CD8-positive, alpha-beta memory T cell (primary cell): Measurements from ENCODE around the gene ZNF593OS. TPM values are rescaled to one million over a fixed set of nuclear protein-coding genes. Genes with fewer than 3 reads are reported as not detected.

Experiments
- CTCF ChIA-PET: fragments of 350-600 bp; sonication (Branson Sonifier 250); formaldehyde crosslinking; loops from one replicate; lab custom pipeline; 2021; ENCODE audit warnings: antibody characterized with exemption; lab: Charles Lee
- POLR2A ChIA-PET: fragments of 350-600 bp; sonication (Branson Sonifier 250); formaldehyde crosslinking; loops from one replicate; lab custom pipeline; 2021; ENCODE audit warnings: antibody characterized with exemption; lab: Charles Lee
- DNase-seq, 5 donors: peaks; one replicate each; pipeline versions ENCODE4 v3.0.0 to v3.0.0-alpha.2; 2020 to 2022; ENCODE audit warnings: mixed read lengths in 1 of 5
- H3K27ac ChIP-seq: one replicate; pipeline ENCODE4 v1.7.0; 2013; ENCODE audit warnings: low read depth, mild to moderate bottlenecking, low read length, moderate library complexity
- H3K27me3 ChIP-seq: 2 replicates; pipeline ENCODE4 v1.7.0; 2013; ENCODE audit warnings: low read length, mild to moderate bottlenecking; ENCODE audit not compliant: insufficient read depth, poor library complexity, severe bottlenecking
- H3K36me3 ChIP-seq: 2 replicates; pipeline ENCODE4 v1.7.0; 2013; ENCODE audit warnings: mild to moderate bottlenecking, low read length, moderate library complexity; ENCODE audit not compliant: insufficient read depth
- H3K4me1 ChIP-seq: 2 replicates; pipeline ENCODE4 v1.7.0; 2013; ENCODE audit warnings: mild to moderate bottlenecking, low read length, moderate library complexity; ENCODE audit not compliant: insufficient read depth
- H3K4me3 ChIP-seq: 2 replicates; pipeline ENCODE4 v1.7.0; 2013; ENCODE audit warnings: mild to moderate bottlenecking, low read length
- H3K9me3 ChIP-seq: 2 replicates; pipeline ENCODE4 v1.7.0; 2013; ENCODE audit warnings: mild to moderate bottlenecking, low read length
- H3K27ac Mint-ChIP-seq, 8 donors: one replicate each; pipeline ENCODE4 v1.8.0; 2020 to 2021; ENCODE audit warnings: mixed read lengths in 8 of 8, mild to moderate bottlenecking in 6 of 8, inconsistent platforms in 3 of 8, moderate library complexity in 3 of 8
- H3K27me3 Mint-ChIP-seq, 2 donors: one replicate each; pipeline ENCODE4 v1.8.0; 2020 to 2021; ENCODE audit warnings: mixed read lengths in 2 of 2, mild to moderate bottlenecking in 1 of 2, moderate library complexity in 1 of 2
- H3K36me3 Mint-ChIP-seq, 3 donors: one replicate each; pipeline ENCODE4 v1.8.0; 2020 to 2021; ENCODE audit warnings: mixed read lengths in 3 of 3, inconsistent platforms in 1 of 3, mild to moderate bottlenecking in 1 of 3
- H3K4me1 Mint-ChIP-seq, 3 donors: one replicate each; pipeline ENCODE4 v1.8.0; 2020 to 2021; ENCODE audit warnings: mixed read lengths in 3 of 3, inconsistent platforms in 1 of 3, mild to moderate bottlenecking in 1 of 3
- H3K4me3 Mint-ChIP-seq, 7 donors: one replicate each; pipeline ENCODE4 v1.8.0; 2020 to 2021; ENCODE audit warnings: mixed read lengths in 7 of 7, mild to moderate bottlenecking in 6 of 7, moderate library complexity in 4 of 7, inconsistent platforms in 2 of 7
- H3K9me3 Mint-ChIP-seq, 5 donors: one replicate each; pipeline ENCODE4 v1.8.0; 2020 to 2022; ENCODE audit warnings: mixed read lengths in 5 of 5, mild to moderate bottlenecking in 3 of 5, moderate library complexity in 2 of 5, inconsistent platforms in 1 of 5
- polyA plus RNA-seq: library from polyadenylated mRNA; unstranded; fragments of 300-500 nt; fragmentation: Illumina TruSeq; gene quantifications from one replicate; pipeline ENCODE4 v1.2.3, GENCODE V29; 2021
- total RNA-seq, 2 experiments: library from RNA; stranded (reverse); gene quantifications; one replicate each; pipeline ENCODE4 v1.2.3, GENCODE V29; 2021

Gene ZNF593OS
- total RNA-seq = not detected
- 0.85 TPM for polyA plus RNA-seq

DNA sequence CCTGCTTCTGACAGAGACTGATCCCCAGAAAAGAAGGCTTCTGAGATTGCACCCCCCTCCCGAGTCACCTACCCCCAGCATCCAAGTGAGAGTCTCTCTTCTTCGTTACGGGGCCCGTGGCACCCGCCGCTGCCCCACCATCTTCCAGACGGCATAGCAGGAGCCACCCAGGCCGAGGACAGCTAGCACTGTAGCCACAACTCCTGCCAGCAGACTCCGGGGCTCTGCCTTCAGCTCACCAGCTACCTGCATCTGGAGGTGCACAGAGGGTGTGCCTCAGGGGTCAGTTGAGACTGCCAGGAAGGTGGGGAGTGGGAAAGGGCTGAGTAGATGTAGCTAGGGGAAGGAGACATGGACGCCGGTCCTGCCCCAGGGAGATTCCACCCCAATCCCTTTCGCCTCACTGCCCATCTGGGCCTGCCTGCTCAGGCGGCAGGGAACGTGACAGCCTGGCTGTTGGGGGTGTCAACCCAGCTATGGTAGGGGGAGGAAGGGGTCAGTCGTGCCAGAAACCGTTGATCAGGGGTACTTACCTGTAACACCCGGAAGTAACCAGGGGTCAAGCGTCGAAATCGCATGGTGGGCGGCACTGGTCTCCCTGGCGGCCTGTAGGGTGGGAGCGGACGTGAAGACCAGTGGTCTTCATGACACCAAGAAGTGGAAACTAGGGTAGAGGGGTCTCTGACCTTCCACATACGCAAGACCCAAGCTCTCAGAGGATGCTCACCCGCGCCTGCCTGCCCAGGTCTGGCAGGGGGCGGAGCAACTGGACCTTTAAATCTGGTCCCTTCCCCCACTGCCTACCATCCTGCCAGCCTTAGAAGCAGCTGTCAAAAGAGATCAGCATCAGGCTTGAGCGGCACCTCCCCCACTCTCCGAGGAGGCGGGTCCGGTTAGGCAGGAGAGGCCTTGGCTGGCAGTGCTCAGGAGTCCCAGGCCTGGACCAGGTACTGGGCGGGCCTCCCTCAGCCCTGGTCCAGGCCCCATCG lies at the start of gene ZNF593OS:
TSS of gene ZNF593OS (minus strand) at position 749 of the 989 bp plus-strand sequence. CDS start at position 578, 171 bp downstream.
- peak within 1 kb of the TSS in 2 of 8 donors; percentile 51 to 60 for H3K27ac Mint-ChIP-seq
- Histone ChIP-seq H3K27ac (peak within 1 kb of the TSS; percentile 86), H3K27me3 (no peaks in the 10 kb centered on the region), H3K9me3 (no peaks in the 10 kb centered on the region), H3K4me1 (peaks cover 17% of the 10 kb centered on the region), H3K36me3 (no peaks in the 10 kb centered on the region), H3K4me3 (peak within 1 kb of the TSS; percentile 68)
- peaks cover 0 to 6% (median 0%) of the 10 kb centered on the region in 3 donors for H3K36me3 Mint-ChIP-seq
- ChIA-PET CTCF (interaction anchor here (0.7 to 8.2 kb wide), 7 partner anchors 27 to 246 kb away, joined by 3 to 87 read pairs (median 4); partner anchors contain the start of gene CEP85), POLR2A (interaction anchor here (0.7 kb wide), 1 partner anchor 405 kb away, joined by 4 read pairs; no protein-coding TSS in a partner anchor)
- H3K27me3 Mint-ChIP-seq = no peaks in the 10 kb centered on the region
- H3K4me3 Mint-ChIP-seq = peak within 1 kb of the TSS; percentile 86 to 95 (median 88)
- DNase-seq = no peak
- peaks cover 12 to 25% (median 21%) of the 10 kb centered on the region in 3 donors for H3K4me1 Mint-ChIP-seq
- H3K9me3 Mint-ChIP-seq = no peaks in the 10 kb centered on the region

DNA sequence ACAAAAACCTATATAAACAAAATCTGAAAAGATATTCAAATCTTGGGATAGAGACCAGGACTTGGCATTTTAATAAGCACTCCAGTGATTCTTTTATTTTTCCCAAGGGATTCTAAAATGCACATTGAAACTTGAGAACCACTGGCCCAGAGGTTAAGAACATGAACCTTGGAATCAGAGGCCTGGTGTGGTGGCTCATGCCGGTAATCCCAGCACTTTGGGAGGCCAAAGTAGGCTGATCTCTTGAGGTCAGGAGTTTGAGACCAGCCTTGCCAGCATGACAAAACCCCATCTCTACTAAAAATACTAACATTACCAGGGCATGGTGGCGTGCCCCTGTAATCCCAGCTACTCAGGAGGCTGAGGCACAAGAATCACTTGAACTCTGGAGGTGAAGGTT lies 49.5 kb upstream of the ZNF593OS start:
- H3K27me3 ChIP-seq = peaks cover 4% of the 10 kb centered on the region
- DNase-seq = no peak

DNA sequence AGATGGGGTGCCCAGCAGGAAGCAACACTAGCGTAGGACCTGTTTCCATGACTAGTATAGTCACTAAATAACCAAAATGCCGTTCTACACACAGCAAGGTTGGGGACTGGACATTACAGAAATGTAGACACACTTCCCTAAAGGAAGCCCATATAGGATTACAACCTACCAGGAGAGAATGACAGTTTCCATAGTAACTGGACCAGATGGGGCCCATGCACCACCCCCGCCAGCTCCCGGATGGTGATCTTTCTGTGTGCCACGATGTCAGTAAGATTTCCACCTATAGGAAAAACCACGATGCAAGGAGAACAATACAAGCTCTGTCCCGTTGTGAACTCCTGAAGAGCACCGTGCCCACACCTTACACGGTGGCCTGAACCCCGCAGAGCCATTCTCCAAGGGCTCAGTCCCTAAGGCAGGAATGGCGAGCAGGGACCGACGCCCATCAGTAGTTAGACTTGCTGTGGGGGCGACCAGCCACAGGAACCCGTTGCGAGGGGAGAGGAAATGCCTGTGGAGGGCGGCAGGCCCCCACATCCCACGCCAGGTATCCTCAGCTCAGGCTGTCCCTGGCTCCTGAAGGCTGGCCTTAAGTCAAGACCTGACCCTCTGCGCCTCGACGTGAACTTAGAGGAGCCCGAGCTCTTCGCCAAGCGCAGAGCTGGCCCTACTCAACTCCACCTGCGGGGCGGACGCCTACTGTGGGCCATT lies 48.7 kb upstream of the ZNF593OS start:
- ChIA-PET POLR2A (no interaction called here), CTCF (interaction anchor here (3.8 kb wide), 1 partner anchor 14 kb away, joined by 19 read pairs; the partner anchor contains the start of gene CEP85)
- H3K4me1 ChIP-seq = no peaks in the 10 kb centered on the region
- no peak overlapping the region for H3K27ac ChIP-seq
- Mint-ChIP-seq H3K36me3 (no peaks in the 10 kb centered on the region), H3K4me3 (no peak overlapping the region), H3K27ac (no peak overlapping the region), H3K27me3 (peaks cover 12 to 18% of the 10 kb centered on the region in 2 donors), H3K9me3 (no peaks in the 10 kb centered on the region), H3K4me1 (peaks cover 0 to under 1% (median 0%) of the 10 kb centered on the region in 3 donors)
- H3K9me3 ChIP-seq = no peaks in the 10 kb centered on the region
- no peak for DNase-seq
- no peaks in the 10 kb centered on the region for H3K27me3 ChIP-seq
- H3K36me3 ChIP-seq = no peaks in the 10 kb centered on the region
- no peak overlapping the region for H3K4me3 ChIP-seq

More for the DNA sequence above, 49.5 kb upstream of the ZNF593OS start:
- CTCF ChIA-PET = interaction anchor here (3.8 kb wide), 1 partner anchor 13 kb away, joined by 19 read pairs; the partner anchor contains the start of gene CEP85
- no peak overlapping the region for H3K27ac Mint-ChIP-seq
- H3K4me1 ChIP-seq = no peaks in the 10 kb centered on the region
- H3K27me3 Mint-ChIP-seq = peaks cover 19 to 25% of the 10 kb centered on the region in 2 donors
- no peaks in the 10 kb centered on the region for H3K36me3 ChIP-seq
- no peak overlapping the region for H3K4me3 ChIP-seq
- no peak overlapping the region for H3K27ac ChIP-seq
- peaks cover 0 to 3% (median 0%) of the 10 kb centered on the region in 5 donors for H3K9me3 Mint-ChIP-seq
- H3K4me3 Mint-ChIP-seq = no peak overlapping the region
- peaks cover 0 to 3% (median 0%) of the 10 kb centered on the region in 3 donors for H3K36me3 Mint-ChIP-seq
- H3K9me3 ChIP-seq = no peaks in the 10 kb centered on the region
- H3K4me1 Mint-ChIP-seq = peaks cover 5 to 6% (median 6%) of the 10 kb centered on the region in 3 donors
- POLR2A ChIA-PET = no interaction called here

DNA sequence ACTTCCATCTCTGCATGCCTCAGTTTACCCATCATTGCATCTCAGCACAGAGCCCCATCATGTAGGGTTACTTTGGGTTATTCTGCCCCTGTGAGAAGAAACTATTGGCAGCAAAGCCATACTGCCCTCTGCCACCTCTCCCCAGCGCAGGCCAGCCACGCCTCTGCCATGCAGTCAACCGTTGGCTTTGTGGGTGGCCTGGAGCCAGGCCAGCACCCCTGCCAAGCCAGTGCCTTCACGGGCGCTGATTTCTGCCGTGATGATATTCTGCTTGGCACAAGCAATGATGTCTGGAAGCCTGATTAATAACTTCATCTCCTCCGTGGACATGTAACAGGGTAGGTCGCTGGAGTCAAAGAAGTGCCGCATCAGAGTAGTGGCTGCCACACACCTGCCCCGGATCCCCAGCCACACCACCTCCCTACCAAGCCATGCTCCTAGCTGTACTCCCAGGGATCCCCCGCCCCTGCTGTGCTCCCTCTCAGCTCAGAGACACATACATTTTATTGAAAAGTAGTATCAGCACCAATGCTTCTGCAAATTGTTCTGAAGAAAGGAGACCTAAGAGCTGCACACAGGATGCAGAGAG lies 47.4 kb upstream of the ZNF593OS start:
- H3K27ac Mint-ChIP-seq = peak overlapping the region in 1 of 8 donors; percentile 19
- no peaks in the 10 kb centered on the region for H3K4me1 Mint-ChIP-seq
- H3K4me3 Mint-ChIP-seq = no peak overlapping the region
- H3K27me3 ChIP-seq = no peaks in the 10 kb centered on the region
- no peak overlapping the region for H3K4me3 ChIP-seq
- peaks cover 11 to 12% of the 10 kb centered on the region in 2 donors for H3K27me3 Mint-ChIP-seq
- H3K9me3 ChIP-seq = no peaks in the 10 kb centered on the region
- no peak overlapping the region for H3K27ac ChIP-seq
- POLR2A ChIA-PET = no interaction called here
- H3K9me3 Mint-ChIP-seq = no peaks in the 10 kb centered on the region
- CTCF ChIA-PET = no interaction called here
- H3K36me3 ChIP-seq = no peaks in the 10 kb centered on the region
- no peaks in the 10 kb centered on the region for H3K36me3 Mint-ChIP-seq
- no peak for DNase-seq
- no peaks in the 10 kb centered on the region for H3K4me1 ChIP-seq

- no peaks in the 10 kb centered on the region for H3K36me3 Mint-ChIP-seq
- no peak overlapping the region for H3K27ac Mint-ChIP-seq
- peaks cover 0 to under 1% of the 10 kb centered on the region in 2 donors for H3K27me3 Mint-ChIP-seq
- no peak overlapping the region for H3K27ac ChIP-seq
- POLR2A ChIA-PET = no interaction called here
- no peaks in the 10 kb centered on the region for H3K4me1 Mint-ChIP-seq
- DNase-seq = no peak
- H3K4me1 ChIP-seq = no peaks in the 10 kb centered on the region
- H3K9me3 Mint-ChIP-seq = no peaks in the 10 kb centered on the region
- H3K27me3 ChIP-seq = no peaks in the 10 kb centered on the region
- CTCF ChIA-PET = no interaction called here
- no peaks in the 10 kb centered on the region for H3K36me3 ChIP-seq
- H3K4me3 ChIP-seq = no peak overlapping the region
- no peak overlapping the region for H3K4me3 Mint-ChIP-seq
- H3K9me3 ChIP-seq = no peaks in the 10 kb centered on the region
These were observed 43.6 kb upstream of the ZNF593OS start for GRCh38 chr1:26215246-26215645.

- no peak for DNase-seq
- Histone ChIP-seq H3K27me3 (no peaks in the 10 kb centered on the region), H3K4me3 (no peak overlapping the region), H3K4me1 (no peaks in the 10 kb centered on the region), H3K27ac (no peak overlapping the region), H3K9me3 (no peaks in the 10 kb centered on the region), H3K36me3 (no peaks in the 10 kb centered on the region)
- ChIA-PET POLR2A (interaction anchor here (0.7 kb wide), 1 partner anchor 245 kb away, joined by 14 read pairs; no protein-coding TSS in a partner anchor), CTCF (interaction anchor here (1.1 kb wide), 1 partner anchor 192 kb away, joined by 4 read pairs; no protein-coding TSS in a partner anchor)
- Mint-ChIP-seq H3K27me3 (no peaks in the 10 kb centered on the region), H3K4me3 (no peak overlapping the region), H3K4me1 (no peaks in the 10 kb centered on the region), H3K27ac (no peak overlapping the region), H3K36me3 (no peaks in the 10 kb centered on the region), H3K9me3 (no peaks in the 10 kb centered on the region)
These were observed 41.8 kb upstream of the ZNF593OS start for GRCh38 chr1:26213335-26213905.

- CTCF ChIA-PET = no interaction called here
- no peak for DNase-seq
- no peaks in the 10 kb centered on the region for H3K4me1 Mint-ChIP-seq
- no peak overlapping the region for H3K27ac ChIP-seq
- no peaks in the 10 kb centered on the region for H3K27me3 Mint-ChIP-seq
- H3K4me3 Mint-ChIP-seq = no peak overlapping the region
- no peak overlapping the region for H3K27ac Mint-ChIP-seq
- no peaks in the 10 kb centered on the region for H3K4me1 ChIP-seq
- no peaks in the 10 kb centered on the region for H3K9me3 ChIP-seq
- H3K36me3 ChIP-seq = no peaks in the 10 kb centered on the region
- no peaks in the 10 kb centered on the region for H3K27me3 ChIP-seq
- H3K9me3 Mint-ChIP-seq = no peaks in the 10 kb centered on the region
- H3K4me3 ChIP-seq = no peak overlapping the region
- H3K36me3 Mint-ChIP-seq = no peaks in the 10 kb centered on the region
- POLR2A ChIA-PET = interaction anchor here (0.7 kb wide), 1 partner anchor 246 kb away, joined by 14 read pairs; no protein-coding TSS in a partner anchor
These were observed 41.1 kb upstream of the ZNF593OS start for GRCh38 chr1:26212726-26213125.
